ENCODE results near the gene C1orf116.

C1orf116 gene

DNA sequence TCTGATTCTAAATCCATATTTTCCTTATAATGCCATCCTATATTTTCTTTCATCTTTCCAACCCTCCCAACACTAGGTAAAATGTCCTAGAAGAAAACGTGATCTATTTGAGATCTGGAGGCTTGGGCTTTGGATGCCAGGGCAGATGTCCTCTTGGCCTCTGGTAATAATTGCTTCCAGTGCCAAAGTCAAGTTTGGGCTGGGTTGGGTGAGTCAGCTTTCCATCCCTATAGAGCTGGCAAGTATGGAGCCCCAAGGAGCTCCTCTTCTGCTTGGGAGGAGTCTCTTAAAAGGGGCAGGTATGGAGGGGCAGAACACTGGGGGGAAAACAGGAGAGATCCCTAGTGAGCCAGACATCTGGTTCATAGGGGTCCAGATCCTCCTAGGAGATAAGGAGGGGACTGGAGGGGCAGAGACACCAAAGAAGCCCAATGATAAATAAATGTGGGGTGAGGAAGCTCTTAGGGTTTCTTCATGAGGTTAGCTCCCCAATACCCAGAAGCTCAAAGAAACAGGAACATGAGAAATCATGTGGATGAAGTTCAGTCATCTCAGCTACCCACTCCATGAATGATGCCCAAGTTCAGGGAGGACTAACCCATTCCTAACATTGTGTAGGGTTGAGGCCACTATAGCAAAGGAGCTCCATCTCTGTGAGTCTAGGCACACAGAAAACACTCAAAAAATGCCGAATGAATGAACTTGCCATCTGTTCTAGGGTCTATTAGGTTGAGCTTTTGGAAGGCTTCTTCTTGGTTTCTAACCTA is 3.5 kb downstream of the C1orf116 start:
- TF ChIP-seq, protein P1, sequence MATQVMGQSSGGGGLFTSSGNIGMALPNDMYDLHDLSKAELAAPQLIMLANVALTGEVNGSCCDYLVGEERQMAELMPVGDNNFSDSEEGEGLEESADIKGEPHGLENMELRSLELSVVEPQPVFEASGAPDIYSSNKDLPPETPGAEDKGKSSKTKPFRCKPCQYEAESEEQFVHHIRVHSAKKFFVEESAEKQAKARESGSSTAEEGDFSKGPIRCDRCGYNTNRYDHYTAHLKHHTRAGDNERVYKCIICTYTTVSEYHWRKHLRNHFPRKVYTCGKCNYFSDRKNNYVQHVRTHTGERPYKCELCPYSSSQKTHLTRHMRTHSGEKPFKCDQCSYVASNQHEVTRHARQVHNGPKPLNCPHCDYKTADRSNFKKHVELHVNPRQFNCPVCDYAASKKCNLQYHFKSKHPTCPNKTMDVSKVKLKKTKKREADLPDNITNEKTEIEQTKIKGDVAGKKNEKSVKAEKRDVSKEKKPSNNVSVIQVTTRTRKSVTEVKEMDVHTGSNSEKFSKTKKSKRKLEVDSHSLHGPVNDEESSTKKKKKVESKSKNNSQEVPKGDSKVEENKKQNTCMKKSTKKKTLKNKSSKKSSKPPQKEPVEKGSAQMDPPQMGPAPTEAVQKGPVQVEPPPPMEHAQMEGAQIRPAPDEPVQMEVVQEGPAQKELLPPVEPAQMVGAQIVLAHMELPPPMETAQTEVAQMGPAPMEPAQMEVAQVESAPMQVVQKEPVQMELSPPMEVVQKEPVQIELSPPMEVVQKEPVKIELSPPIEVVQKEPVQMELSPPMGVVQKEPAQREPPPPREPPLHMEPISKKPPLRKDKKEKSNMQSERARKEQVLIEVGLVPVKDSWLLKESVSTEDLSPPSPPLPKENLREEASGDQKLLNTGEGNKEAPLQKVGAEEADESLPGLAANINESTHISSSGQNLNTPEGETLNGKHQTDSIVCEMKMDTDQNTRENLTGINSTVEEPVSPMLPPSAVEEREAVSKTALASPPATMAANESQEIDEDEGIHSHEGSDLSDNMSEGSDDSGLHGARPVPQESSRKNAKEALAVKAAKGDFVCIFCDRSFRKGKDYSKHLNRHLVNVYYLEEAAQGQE (IDR thresholded peaks at IDR 0.05; ENCODE audit: insufficient replicate concordance, low read depth): no peak
- TF ChIP-seq SPI1 (IDR thresholded peaks at IDR 0.05; ENCODE audit: borderline replicate concordance, low read depth) (no peak), POLR2AphosphoS5 (IDR thresholded peaks at IDR 0.05; ENCODE audit: low read depth) (no peak), GABPA (IDR thresholded peaks at IDR 0.05; ENCODE audit: low read depth) (no peak), CTCF (IDR thresholded peaks at IDR 0.05; ENCODE audit: insufficient read depth, low read length) (no peak)
- Histone ChIP-seq H3K27ac (replicated peaks) (no peak overlapping the region), H3K4me3 (replicated peaks; ENCODE audit: insufficient read depth, low read length) (no peak overlapping the region), H3K27me3 (ENCODE audit: insufficient read depth, poor library complexity, severe bottlenecking) (no peaks in the 10 kb centered on the region)
- DNase-seq (ENCODE audit: low read depth in 1 of 2, low spot score in 1 of 2): no peak

- no peak overlapping the region for H3K27ac ChIP-seq (replicated peaks)
- no peak for DNase-seq (ENCODE audit: low read depth in 1 of 2, low spot score in 1 of 2)
- H3K4me3 ChIP-seq (replicated peaks; ENCODE audit: insufficient read depth, low read length): no peak overlapping the region
- H3K27me3 ChIP-seq (ENCODE audit: insufficient read depth, poor library complexity, severe bottlenecking): no peaks in the 10 kb centered on the region
- no peak for TF ChIP-seq CTCF (IDR thresholded peaks at IDR 0.05; ENCODE audit: insufficient read depth, low read length)
- TF ChIP-seq, protein P1 (IDR thresholded peaks at IDR 0.05; ENCODE audit: insufficient replicate concordance, low read depth): no peak
- no peak for TF ChIP-seq SPI1 (IDR thresholded peaks at IDR 0.05; ENCODE audit: borderline replicate concordance, low read depth)
- no peak for TF ChIP-seq GABPA (IDR thresholded peaks at IDR 0.05; ENCODE audit: low read depth)
- TF ChIP-seq POLR2AphosphoS5 (IDR thresholded peaks at IDR 0.05; ENCODE audit: low read depth): no peak
Measured at GRCh38 chr1:207027921-207028320, 4.6 kb downstream of the C1orf116 start.

DNA sequence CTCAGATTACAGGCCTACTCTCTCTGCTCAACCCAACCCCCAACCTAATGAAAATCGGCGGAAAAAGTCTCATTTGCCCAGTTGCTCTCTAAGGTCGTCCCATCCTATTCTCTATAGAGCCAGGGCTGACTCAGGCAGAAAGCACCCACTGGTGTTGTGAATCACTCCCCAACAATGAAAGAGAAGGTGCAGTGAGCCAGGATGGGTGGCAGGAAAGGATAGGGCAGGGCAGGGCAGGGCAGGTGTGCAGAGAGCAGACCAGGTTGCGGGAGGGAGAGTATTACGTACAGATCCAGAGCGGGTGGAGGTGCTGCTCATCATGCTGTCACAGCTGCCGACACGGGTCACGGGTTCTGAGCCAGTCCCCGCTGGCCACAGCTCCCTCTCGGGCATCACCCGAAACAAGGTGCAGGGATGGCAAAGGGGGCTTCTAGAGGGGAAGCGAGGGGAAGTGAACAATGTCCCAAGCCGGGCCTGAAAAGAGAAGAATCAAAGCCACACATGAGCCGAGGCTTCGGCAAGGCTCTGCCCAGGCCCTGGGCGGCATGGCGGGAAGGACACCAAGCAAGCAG is 5.3 kb downstream of the C1orf116 start:
- no peak for DNase-seq (ENCODE audit: low read depth in 1 of 2, low spot score in 1 of 2)
- TF ChIP-seq GABPA (IDR thresholded peaks at IDR 0.05; ENCODE audit: low read depth) (no peak), SPI1 (IDR thresholded peaks at IDR 0.05; ENCODE audit: borderline replicate concordance, low read depth) (no peak), POLR2AphosphoS5 (IDR thresholded peaks at IDR 0.05; ENCODE audit: low read depth) (no peak), CTCF (IDR thresholded peaks at IDR 0.05; ENCODE audit: insufficient read depth, low read length) (no peak)
- TF ChIP-seq, protein P1 (IDR thresholded peaks at IDR 0.05; ENCODE audit: insufficient replicate concordance, low read depth): no peak
- Histone ChIP-seq H3K27me3 (ENCODE audit: insufficient read depth, poor library complexity, severe bottlenecking) (no peaks in the 10 kb centered on the region), H3K4me3 (replicated peaks; ENCODE audit: insufficient read depth, low read length) (no peak overlapping the region), H3K27ac (replicated peaks) (no peak overlapping the region)
